MM.1S (cell line): ENCODE data around the gene PLEKHJ1.

Experiments used
- EZH2 ChIP-seq: fragments of 300-600 bp; sonication (generic); optimal IDR thresholded peaks from 2 replicates; pipeline ENCODE3; 2017; ENCODE audit warnings: low read depth, mild to moderate bottlenecking, antibody characterized with exemption, low read length, mixed read lengths
- EZH2phosphoT487 ChIP-seq: fragments of 300-600 bp; sonication (generic); IDR thresholded peaks from 2 replicates; pipeline ENCODE4 v1.6.1; 2018; ENCODE audit warnings: antibody characterized with exemption, low read length

- no peak for TF ChIP-seq EZH2phosphoT487
- TF ChIP-seq EZH2 = no peak
These were observed 10.6 kb downstream of the PLEKHJ1 start for GRCh38 chr19:2225415-2226050.
